Body of pancreas (tissue), 4 donors: ENCODE data around the gene ANKRD44.

Experiments used
- CTCF ChIP-seq, 7 experiments: fragments of 450-650 bp in 4 of 7; fragments of 200-600 bp in 3 of 7; sonication (generic) in 3 of 7; IDR thresholded peaks; one replicate each; pipeline ENCODE4 v1.5.1; 2016 to 2019; ENCODE audit warnings: antibody characterized with exemption in 7 of 7
- POLR2A ChIP-seq, 3 donors: fragments of 450-650 bp; IDR thresholded peaks; one replicate each; pipeline ENCODE4 v1.6.1; 2016; ENCODE audit warnings: antibody characterized with exemption in 3 of 3, mild to moderate bottlenecking in 2 of 3

GRCh38 chr2:197035002-197035401, 275.6 kb downstream of the ANKRD44 start:
- TF ChIP-seq POLR2A (IDR thresholded peaks at IDR 0.05): no peak
- TF ChIP-seq CTCF (IDR thresholded peaks at IDR 0.05): no peak
